DLD1 (cell line): ENCODE results near the gene OR5H2.
"Not testable (repeated sequence)": the region's sequence is repeated elsewhere in the genome, so short reads cannot be mapped to it uniquely, and the experiment has no call there.

Source experiments
- in situ Hi-C: cut with HindIII; loops from 2 replicates; pipeline ENCODE4 v1.10.0; 2017; ENCODE audit warnings: low sequenced_read_pairs

Gene OR5H2

GRCh38 chr3:98282205-98282604 is at the start of gene OR5H2:
Gene OR5H2 (plus strand): TSS chr3:98282505. CDS start chr3:98282903, 398 bp downstream.
- in situ Hi-C loops, result no loop called here

- in situ Hi-C loops, result no loop called here
Observed at GRCh38 chr3:98233468-98233867, 48.8 kb upstream of the OR5H2 start.

GRCh38 chr3:98240131-98240530 is 42.2 kb upstream of the OR5H2 start:
- in situ Hi-C loops, result no loop called here

- in situ Hi-C loops, result no loop called here
Observed at GRCh38 chr3:98242155-98242554, 40.1 kb upstream of the OR5H2 start.

- in situ Hi-C loops, result no loop called here
Observed at GRCh38 chr3:98243843-98244242, 38.5 kb upstream of the OR5H2 start.

- in situ Hi-C loops, result no loop called here
Observed at GRCh38 chr3:98246142-98246541, 36.2 kb upstream of the OR5H2 start.

- in situ Hi-C loops, result not testable (repeated sequence)
Observed at GRCh38 chr3:98256026-98256425, 26.3 kb upstream of the OR5H2 start.

GRCh38 chr3:98259707-98260106 is 22.6 kb upstream of the OR5H2 start:
- in situ Hi-C loops, result no loop called here

- in situ Hi-C loops, result no loop called here
Observed at GRCh38 chr3:98262046-98262445, 20.3 kb upstream of the OR5H2 start.

- in situ Hi-C loops, result no loop called here
Observed at GRCh38 chr3:98263944-98264343, 18.4 kb upstream of the OR5H2 start, which contains the start of gene OR5H6. Gene OR5H6 (plus strand): TSS chr3:98264244. CDS start chr3:98264333, 89 bp downstream.

GRCh38 chr3:98269846-98270245 is 12.5 kb upstream of the OR5H2 start:
- in situ Hi-C loops, result no loop called here

GRCh38 chr3:98272126-98272525 is 10.2 kb upstream of the OR5H2 start:
- in situ Hi-C loops, result no loop called here

GRCh38 chr3:98274914-98275313 is 7.4 kb upstream of the OR5H2 start:
- in situ Hi-C loops, result no loop called here

GRCh38 chr3:98290916-98291315 is 8.6 kb downstream of the OR5H2 start:
- in situ Hi-C loops, result no loop called here

GRCh38 chr3:98291332-98291957 is 9.1 kb downstream of the OR5H2 start:
- in situ Hi-C loops, result no loop called here

GRCh38 chr3:98322101-98322500 is 39.8 kb downstream of the OR5H2 start:
- in situ Hi-C loops, result no loop called here

- in situ Hi-C loops, result no loop called here
Observed at GRCh38 chr3:98322686-98323085, 40.4 kb downstream of the OR5H2 start.

GRCh38 chr3:98323425-98323824 is 41.1 kb downstream of the OR5H2 start:
- in situ Hi-C loops, result no loop called here

- in situ Hi-C loops, result no loop called here
Observed at GRCh38 chr3:98325055-98325454, 42.8 kb downstream of the OR5H2 start.

GRCh38 chr3:98326105-98326893 is 44.0 kb downstream of the OR5H2 start:
- in situ Hi-C loops, result no loop called here

GRCh38 chr3:98326945-98327344 is 44.6 kb downstream of the OR5H2 start:
- in situ Hi-C loops, result no loop called here

GRCh38 chr3:98328933-98329332 is 46.6 kb downstream of the OR5H2 start:
- in situ Hi-C loops, result no loop called here
